ENCODE results near the gene CEP152.

The CEP152 gene

DNA sequence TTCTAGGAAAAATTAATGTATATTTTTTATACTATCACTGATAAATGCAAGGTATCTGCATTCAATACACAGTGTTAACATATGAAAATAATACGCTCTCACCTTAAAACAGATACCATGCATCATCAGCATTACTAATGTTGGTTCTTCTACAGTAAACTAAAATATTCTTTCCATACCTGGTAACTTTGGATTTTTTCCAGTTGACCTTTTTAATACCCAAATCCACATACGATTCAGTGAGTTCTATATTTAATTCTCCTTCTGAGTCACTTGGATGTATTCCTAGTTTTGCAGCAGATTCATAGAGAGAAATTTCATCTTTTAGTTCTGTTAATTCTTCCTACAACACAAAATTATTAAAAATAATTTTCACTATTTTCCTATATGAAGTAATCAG is 29.9 kb downstream of the CEP152 start:
- H3K27ac ChIP-seq: no peak overlapping the region
- DNase-seq (ENCODE audit: low read depth, low spot score): no peak

GRCh38 chr15:48778331-48778730 is 32.5 kb downstream of the CEP152 start:
- H3K27ac ChIP-seq: no peak overlapping the region

DNA sequence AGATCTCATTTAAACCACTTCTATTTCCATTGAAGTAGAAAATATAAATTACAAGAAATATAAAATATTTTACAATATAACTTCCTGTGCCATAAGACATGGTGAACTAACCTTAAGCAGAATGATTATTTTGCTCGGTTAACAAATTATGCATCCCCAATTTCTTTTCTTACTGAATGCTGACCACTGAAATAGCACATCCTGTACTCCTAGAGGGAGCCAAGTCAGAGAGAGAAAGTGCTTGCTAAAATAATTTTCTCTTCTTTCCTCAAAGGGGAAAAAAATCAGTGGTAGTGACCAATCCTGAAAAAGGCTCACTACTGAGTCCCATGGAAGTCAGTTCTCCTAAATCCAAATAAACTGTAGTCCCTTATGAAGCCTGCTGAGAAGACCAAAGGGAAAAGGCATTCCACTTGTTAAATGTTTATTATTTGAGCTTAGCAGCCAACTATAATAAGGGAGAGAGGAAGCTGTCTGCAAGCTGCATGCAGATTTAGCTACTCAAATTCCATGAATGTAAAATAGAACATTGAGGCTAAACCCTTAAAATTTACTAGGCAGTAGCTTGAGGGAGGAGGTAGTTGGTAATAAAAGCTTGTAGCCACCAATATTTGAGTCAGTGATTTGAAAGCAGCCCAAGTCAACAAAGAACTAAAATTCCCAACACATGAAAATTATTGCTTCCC is 33.1 kb downstream of the CEP152 start:
- H3K27ac ChIP-seq: no peak overlapping the region
- no peak for DNase-seq (ENCODE audit: low read depth, low spot score)

More at GRCh38 chr15:48778331-48778730, 32.5 kb downstream of the CEP152 start:
- no peak for DNase-seq (ENCODE audit: low read depth, low spot score)

- DNase-seq (ENCODE audit: low read depth, low spot score): no peak
- H3K27ac ChIP-seq: no peak overlapping the region
Measured at GRCh38 chr15:48775546-48775945, 35.3 kb downstream of the CEP152 start.

GRCh38 chr15:48774484-48774883 is 36.4 kb downstream of the CEP152 start:
- DNase-seq (ENCODE audit: low read depth, low spot score): no peak
- H3K27ac ChIP-seq: no peak overlapping the region

DNA sequence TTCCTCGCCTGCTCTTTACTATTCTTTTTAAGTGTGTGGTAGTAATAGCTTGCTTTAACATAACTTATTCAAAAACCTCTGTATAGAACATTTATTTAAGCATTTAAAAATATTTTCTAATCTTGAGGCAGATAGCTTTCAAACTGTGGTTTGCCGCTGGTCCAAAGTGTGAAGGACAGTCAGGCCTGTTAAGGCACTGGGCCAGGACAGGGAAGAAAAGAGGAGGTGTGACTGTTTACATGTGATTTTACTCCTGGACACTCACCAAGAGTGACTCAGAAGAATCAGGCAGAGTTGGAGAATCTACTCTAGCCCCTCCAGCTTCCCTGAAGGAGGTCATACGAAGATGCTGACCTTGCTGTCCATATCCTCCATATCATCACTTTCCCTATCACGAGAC is 44.7 kb downstream of the CEP152 start:
- H3K27ac ChIP-seq: no peak overlapping the region
- no peak for DNase-seq (ENCODE audit: low read depth, low spot score)

GRCh38 chr15:48765022-48765421 is 45.8 kb downstream of the CEP152 start:
- DNase-seq (ENCODE audit: low read depth, low spot score): no peak
- H3K27ac ChIP-seq: no peak overlapping the region

GRCh38 chr15:48761393-48762158 is 49.3 kb downstream of the CEP152 start:
- H3K27ac ChIP-seq: no peak overlapping the region
- DNase-seq (ENCODE audit: low read depth, low spot score): no peak

DNA sequence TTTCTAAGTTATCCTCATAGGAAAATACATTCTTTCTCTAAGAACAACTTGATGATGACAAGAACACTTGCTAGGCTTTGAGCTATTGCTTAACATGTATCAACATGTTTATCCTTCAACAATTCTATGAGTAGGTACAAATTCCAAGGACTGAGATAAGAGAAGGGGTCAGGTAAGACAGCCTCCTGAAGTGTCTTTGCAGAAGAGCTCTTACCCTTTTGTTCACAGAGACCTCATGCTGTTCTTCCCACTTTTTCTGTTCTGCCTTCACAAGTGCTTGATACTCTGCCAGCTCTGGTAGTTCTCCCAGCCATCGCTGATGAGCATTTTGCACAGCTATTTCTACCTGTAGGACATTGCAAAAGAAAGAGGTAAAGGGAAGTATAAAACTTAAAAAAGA is 50.9 kb downstream of the CEP152 start:
- peak; percentile 18 for DNase-seq (ENCODE audit: low read depth, low spot score)
- no peak overlapping the region for H3K27ac ChIP-seq

DNA sequence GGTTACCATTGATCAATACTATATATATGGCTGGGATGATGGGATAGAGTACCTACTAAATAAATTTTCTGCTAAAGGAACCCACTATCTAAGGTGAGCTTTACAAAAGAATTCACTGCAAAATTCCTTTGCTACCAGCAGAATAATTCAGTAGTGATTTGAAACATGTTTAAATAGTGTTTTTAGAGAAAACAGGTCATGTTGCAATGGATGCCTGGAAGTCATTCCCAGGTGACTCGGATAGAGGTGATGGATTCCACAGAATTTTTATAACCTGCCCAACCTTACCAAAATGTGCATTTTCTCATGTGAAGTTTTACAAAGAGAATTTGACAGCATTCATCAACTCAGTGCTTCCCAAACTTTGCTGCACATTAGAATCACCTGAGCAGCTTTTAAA is 53.2 kb downstream of the CEP152 start:
- no peak for DNase-seq (ENCODE audit: low read depth, low spot score)
- H3K27ac ChIP-seq: no peak overlapping the region

GRCh38 chr15:48754011-48754410 is 56.9 kb downstream of the CEP152 start:
- no peak for DNase-seq (ENCODE audit: low read depth, low spot score)
- H3K27ac ChIP-seq: no peak overlapping the region

DNA sequence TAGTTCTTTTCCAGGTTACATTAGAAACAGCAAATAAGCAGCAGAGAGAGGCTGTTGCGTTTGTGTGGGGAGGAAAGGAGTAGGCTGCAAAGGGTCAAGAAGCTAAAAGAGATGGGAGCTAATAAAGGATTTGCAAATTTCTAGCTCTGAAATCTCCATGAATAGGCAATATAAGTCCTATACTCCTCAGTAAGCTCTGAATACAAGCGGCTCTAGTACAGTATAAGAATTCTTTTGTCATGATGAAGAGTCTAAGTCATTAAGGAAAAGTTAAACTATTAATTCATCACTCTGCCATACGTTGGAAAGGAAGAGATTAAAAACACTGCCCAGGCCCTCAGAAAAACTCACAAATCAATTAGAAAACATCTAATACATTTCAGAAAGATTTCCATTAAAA is 59.3 kb downstream of the CEP152 start:
- H3K27ac ChIP-seq: no peak overlapping the region
- DNase-seq (ENCODE audit: low read depth, low spot score): no peak

GRCh38 chr15:48748535-48748934 is 62.3 kb downstream of the CEP152 start:
- DNase-seq (ENCODE audit: low read depth, low spot score): no peak

DNA sequence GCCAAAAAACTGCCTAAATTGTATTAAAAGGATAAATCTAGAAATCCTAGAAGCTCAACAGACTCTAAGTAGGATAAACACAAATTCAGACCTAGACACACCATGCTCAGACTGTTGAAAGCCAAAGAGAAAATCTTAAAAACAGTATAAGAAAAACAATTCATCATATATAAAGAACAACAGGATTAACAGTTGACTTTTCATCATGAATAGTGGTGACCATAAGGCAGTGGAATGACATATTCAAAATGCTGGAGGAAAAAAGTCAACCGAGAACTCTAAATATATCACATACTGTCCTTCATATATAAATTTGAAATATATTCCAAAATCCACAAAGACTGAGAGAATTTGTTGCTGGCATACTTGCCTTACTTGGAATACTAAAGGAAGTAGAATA is 77.3 kb downstream of the CEP152 start:
- no peak overlapping the region for H3K27ac ChIP-seq
- DNase-seq (ENCODE audit: low read depth, low spot score): no peak

More at GRCh38 chr15:48748535-48748934, 62.3 kb downstream of the CEP152 start:
- H3K27ac ChIP-seq: no peak overlapping the region

- DNase-seq (ENCODE audit: low read depth, low spot score): no peak
Measured at GRCh38 chr15:48730506-48730905, 80.4 kb downstream of the CEP152 start.

GRCh38 chr15:48723969-48724368 is 86.9 kb downstream of the CEP152 start:
- DNase-seq (ENCODE audit: low read depth, low spot score): no peak
- peak overlapping the region; percentile 87 for H3K27ac ChIP-seq

More at GRCh38 chr15:48730506-48730905, 80.4 kb downstream of the CEP152 start:
- no peak overlapping the region for H3K27ac ChIP-seq

DNA sequence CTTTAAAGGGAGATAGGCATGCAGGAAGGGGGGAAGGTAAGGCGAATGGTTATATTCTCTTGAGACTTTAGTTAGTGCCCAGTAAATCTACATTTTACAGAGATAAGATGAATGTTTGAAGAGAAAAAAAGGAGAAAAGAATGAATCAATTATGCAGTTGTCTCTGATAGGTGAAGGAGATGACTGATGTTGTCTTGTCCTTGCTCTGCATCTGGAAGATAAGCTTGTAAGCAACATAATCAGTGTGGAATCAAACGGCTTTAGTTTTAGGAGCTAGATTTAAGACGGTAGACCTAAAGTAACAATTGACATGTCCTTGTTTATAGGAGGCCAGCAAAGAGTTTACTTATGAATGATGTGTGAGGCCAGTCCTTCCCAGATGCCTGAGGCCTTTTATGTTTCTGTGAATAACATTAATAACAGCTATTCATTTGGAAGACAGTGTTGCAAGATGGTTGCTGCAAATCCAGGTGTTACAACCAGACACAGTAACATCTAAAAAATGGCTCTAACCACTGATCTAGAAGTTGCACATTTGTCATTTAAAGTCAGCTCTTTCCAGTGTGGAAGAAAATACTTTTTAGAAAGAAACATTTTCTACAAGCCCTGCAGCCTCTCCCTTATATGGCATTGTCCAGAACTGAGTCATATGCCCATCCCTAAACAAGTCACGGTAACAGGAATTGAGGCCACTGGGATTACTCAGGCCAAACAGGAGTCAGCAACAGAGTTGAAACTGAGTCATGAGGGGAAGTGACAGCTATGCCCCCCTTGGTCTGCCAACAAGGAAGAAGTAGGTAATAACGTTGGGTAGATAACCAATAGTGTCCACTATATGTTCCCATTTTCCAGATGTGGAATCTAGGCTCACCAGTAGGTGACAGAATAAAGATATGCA is 87.9 kb downstream of the CEP152 start:
- DNase-seq (ENCODE audit: low read depth, low spot score): peak; percentile 79
- H3K27ac ChIP-seq: peak overlapping the region; percentile 87

DNA sequence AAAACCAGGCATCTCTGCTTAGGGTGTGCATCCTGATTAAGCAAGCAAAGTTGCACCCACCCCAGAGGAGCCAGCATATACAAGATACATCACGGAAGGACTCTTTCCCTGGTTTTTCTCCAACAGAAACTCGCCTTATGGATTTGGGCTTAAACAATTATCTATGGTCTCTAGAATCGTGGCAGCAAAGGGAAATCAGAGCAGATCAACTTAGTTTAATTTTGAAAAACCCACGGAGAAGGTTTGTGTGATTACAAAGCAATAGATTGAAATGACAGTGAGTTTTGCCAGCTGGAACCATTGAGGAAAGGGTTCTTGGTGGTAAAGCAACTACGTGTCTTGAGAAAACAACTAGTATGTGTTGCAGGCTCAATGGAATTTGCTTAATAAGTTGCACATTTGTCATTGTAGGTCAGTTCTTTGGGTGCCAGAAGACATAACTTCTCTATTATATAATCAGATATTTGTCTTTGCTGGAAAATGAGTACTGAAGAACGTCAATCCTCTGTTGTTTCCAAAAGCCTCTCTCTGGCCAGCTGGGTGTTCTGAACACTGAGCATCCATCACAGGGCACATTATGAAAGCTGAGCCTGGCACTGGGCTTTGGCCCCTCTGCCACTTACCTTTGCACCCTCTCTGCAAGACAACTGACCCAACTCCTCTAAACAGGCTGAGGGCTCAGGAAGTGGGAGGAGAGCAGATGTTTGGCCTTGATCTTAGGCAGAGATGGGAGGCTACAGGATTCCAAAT is 89.6 kb downstream of the CEP152 start:
- H3K27ac ChIP-seq: no peak overlapping the region
- no peak for DNase-seq (ENCODE audit: low read depth, low spot score)

GRCh38 chr15:48720646-48721045 is 90.2 kb downstream of the CEP152 start:
- no peak for DNase-seq (ENCODE audit: low read depth, low spot score)
- no peak overlapping the region for H3K27ac ChIP-seq

GRCh38 chr15:48719668-48720067 is 91.2 kb downstream of the CEP152 start:
- no peak overlapping the region for H3K27ac ChIP-seq
- DNase-seq (ENCODE audit: low read depth, low spot score): no peak

Data from epithelial cell of prostate (primary cell).